ENCODE measurements around the gene LMAN2. TPM values are rescaled to one million over a fixed set of nuclear protein-coding genes. Genes with fewer than 3 reads are reported as not detected.

Gene LMAN2
- polyA plus RNA-seq, 1 donor (not counting 4 experiments of a cell fraction or from before 2014, with no cell fraction given) = 105 TPM

- no peak overlapping the region for H3K27ac ChIP-seq (ENCODE audit: control insufficient read depth, insufficient read depth, low read length)
- peaks cover 13% of the 10 kb centered on the region for H3K79me2 ChIP-seq (ENCODE audit: control insufficient read depth, insufficient read depth, low read length)
- H2AFZ ChIP-seq (ENCODE audit: control insufficient read depth, low read length) = no peak overlapping the region
- no peaks in the 10 kb centered on the region for H3K9me3 ChIP-seq (ENCODE audit: control insufficient read depth, low read depth, low read length)
- H3K36me3 ChIP-seq (ENCODE audit: control insufficient read depth in 2 of 2, extremely low read depth in 1 of 2, insufficient read depth in 2 of 2, low read length in 2 of 2) = peaks cover 43 to 46% of the 10 kb centered on the region in 2 experiments
- TF ChIP-seq CTCF (optimal IDR thresholded peaks at IDR 0.05 in 1 of 3, IDR thresholded peaks at IDR 0.05 in 1 of 3, conservative IDR thresholded peaks at IDR 0.05 in 1 of 3; ENCODE audit: extremely low read depth in 1 of 3, insufficient read depth in 2 of 3, low read length in 3 of 3) = no peak
- TF ChIP-seq EZH2 (IDR thresholded peaks at IDR 0.05; ENCODE audit: low read length) = no peak
- H3K4me3 ChIP-seq (ENCODE audit: control insufficient read depth in 2 of 3, extremely low read depth in 1 of 3, insufficient read depth in 2 of 3, low read depth in 1 of 3, low read length in 3 of 3) = no peak overlapping the region
- no peaks in the 10 kb centered on the region for H3K27me3 ChIP-seq (ENCODE audit: control insufficient read depth, extremely low read depth, insufficient read depth, low read length)
- no peaks in the 10 kb centered on the region for H3K9me1 ChIP-seq (ENCODE audit: control insufficient read depth, extremely low read depth, insufficient read depth, low read length)
- H3K9ac ChIP-seq (ENCODE audit: control insufficient read depth, extremely low read depth, insufficient read depth, low read length) = no peak overlapping the region
- H4K20me1 ChIP-seq (ENCODE audit: control insufficient read depth, extremely low read depth, insufficient read depth, low read length) = peaks cover 4% of the 10 kb centered on the region
- DNase-seq (ENCODE audit: low read depth, low spot score) (no peak), FAIRE-seq (no peak)
- no peak overlapping the region for H3K4me2 ChIP-seq (ENCODE audit: control insufficient read depth, extremely low read depth, insufficient read depth, low read depth, low read length)
- no peaks in the 10 kb centered on the region for H3K4me1 ChIP-seq (ENCODE audit: control insufficient read depth, extremely low read depth, insufficient read depth, low read length)
- dilution Hi-C loops (cut with MboI; ENCODE audit: extremely low pct_ligation_motif_present, low sequenced_read_pairs) = no loop called here
Observed at GRCh38 chr5:177334781-177335700, 16.4 kb downstream of the LMAN2 start.

GRCh38 chr5:177334155-177334551 is 17.3 kb downstream of the LMAN2 start:
- peaks cover 43 to 51% of the 10 kb centered on the region in 2 experiments for H3K36me3 ChIP-seq (ENCODE audit: control insufficient read depth in 2 of 2, extremely low read depth in 1 of 2, insufficient read depth in 2 of 2, low read length in 2 of 2)
- dilution Hi-C loops (cut with MboI; ENCODE audit: extremely low pct_ligation_motif_present, low sequenced_read_pairs) = no loop called here
- FAIRE-seq = no peak

More at GRCh38 chr5:177334155-177334551, 17.3 kb downstream of the LMAN2 start:
- Histone ChIP-seq H3K4me1 (ENCODE audit: control insufficient read depth, extremely low read depth, insufficient read depth, low read length) (no peaks in the 10 kb centered on the region), H2AFZ (ENCODE audit: control insufficient read depth, low read length) (no peak overlapping the region), H3K9me1 (ENCODE audit: control insufficient read depth, extremely low read depth, insufficient read depth, low read length) (no peaks in the 10 kb centered on the region), H3K79me2 (ENCODE audit: control insufficient read depth, insufficient read depth, low read length) (peaks cover 4% of the 10 kb centered on the region), H3K9ac (ENCODE audit: control insufficient read depth, extremely low read depth, insufficient read depth, low read length) (no peak overlapping the region), H3K9me3 (ENCODE audit: control insufficient read depth, low read depth, low read length) (no peaks in the 10 kb centered on the region), H3K27ac (ENCODE audit: control insufficient read depth, insufficient read depth, low read length) (no peak overlapping the region), H4K20me1 (ENCODE audit: control insufficient read depth, extremely low read depth, insufficient read depth, low read length) (peaks cover under 1% of the 10 kb centered on the region), H3K27me3 (ENCODE audit: control insufficient read depth, extremely low read depth, insufficient read depth, low read length) (no peaks in the 10 kb centered on the region), H3K4me3 (ENCODE audit: control insufficient read depth in 2 of 3, extremely low read depth in 1 of 3, insufficient read depth in 2 of 3, low read depth in 1 of 3, low read length in 3 of 3) (no peak overlapping the region), H3K4me2 (ENCODE audit: control insufficient read depth, extremely low read depth, insufficient read depth, low read depth, low read length) (no peak overlapping the region)
- no peak for DNase-seq (ENCODE audit: low read depth, low spot score)
- TF ChIP-seq CTCF (optimal IDR thresholded peaks at IDR 0.05 in 1 of 3, IDR thresholded peaks at IDR 0.05 in 1 of 3, conservative IDR thresholded peaks at IDR 0.05 in 1 of 3; ENCODE audit: extremely low read depth in 1 of 3, insufficient read depth in 2 of 3, low read length in 3 of 3) (no peak), EZH2 (IDR thresholded peaks at IDR 0.05; ENCODE audit: low read length) (no peak)
